AG09309 (cell line): ENCODE measurements around the gene MAP2K5.

Source experiments
- DNase-seq: peaks from one replicate; pipeline ENCODE4 v3.0.0-alpha.2; 2010; ENCODE audit warnings: low read depth
- H3K4me3 ChIP-seq: 2 replicates; pipeline ENCODE4 v1.5.1; 2011; ENCODE audit warnings: mild to moderate bottlenecking, low read depth, low read length, moderate library complexity; ENCODE audit not compliant: control insufficient read depth
- TF ChIP-seq, protein P1 (sequence below): IDR thresholded peaks from 2 replicates; pipeline ENCODE4 v1.5.1; 2011; ENCODE audit warnings: mild to moderate bottlenecking, low read depth, low read length, inconsistent platforms; ENCODE audit not compliant: insufficient read depth, control insufficient read depth; ENCODE audit errors: missing control alignments

MAP2K5 gene

DNA sequence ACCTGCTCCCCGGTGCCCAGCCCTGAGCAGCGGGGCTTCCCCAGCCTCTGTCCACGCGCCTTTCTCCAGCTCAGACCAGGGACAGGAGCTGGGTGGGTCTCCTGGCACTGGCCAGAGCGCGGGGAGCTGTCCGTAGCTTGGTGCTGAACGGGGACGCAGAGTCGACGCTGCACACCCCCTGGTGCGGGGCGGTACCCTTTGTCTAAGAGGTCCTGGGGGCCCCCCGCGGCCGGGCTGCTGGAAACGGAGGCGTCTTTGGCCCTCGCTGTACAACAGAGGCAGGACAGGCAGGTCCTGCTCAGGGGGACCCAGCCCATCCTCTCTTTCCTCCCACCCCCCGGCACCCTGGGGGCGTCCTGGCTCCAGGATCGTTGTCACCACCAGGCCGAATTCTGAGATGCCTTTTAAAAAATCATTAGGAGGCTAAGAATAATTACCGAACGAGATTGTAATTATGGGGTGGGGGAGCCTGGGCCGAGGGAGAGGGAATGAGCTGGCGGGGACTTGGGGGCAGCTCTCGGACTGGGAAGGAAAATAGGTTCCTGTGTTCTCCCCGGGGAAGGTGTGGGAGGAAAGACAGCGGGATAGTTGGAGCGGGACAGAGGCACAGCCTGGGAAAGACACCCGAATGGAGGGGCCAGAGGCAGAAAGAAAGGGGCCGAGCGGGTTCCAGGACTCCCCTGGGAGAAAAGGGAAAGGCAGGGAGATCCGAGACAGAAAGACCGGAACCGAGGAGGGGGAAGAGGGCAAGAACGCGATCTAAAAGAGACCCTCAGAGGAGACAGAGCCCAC, 278.7 kb downstream of the MAP2K5 start:
- DNase-seq, result no peak
- no peak overlapping the region for H3K4me3 ChIP-seq
- TF ChIP-seq, protein P1, sequence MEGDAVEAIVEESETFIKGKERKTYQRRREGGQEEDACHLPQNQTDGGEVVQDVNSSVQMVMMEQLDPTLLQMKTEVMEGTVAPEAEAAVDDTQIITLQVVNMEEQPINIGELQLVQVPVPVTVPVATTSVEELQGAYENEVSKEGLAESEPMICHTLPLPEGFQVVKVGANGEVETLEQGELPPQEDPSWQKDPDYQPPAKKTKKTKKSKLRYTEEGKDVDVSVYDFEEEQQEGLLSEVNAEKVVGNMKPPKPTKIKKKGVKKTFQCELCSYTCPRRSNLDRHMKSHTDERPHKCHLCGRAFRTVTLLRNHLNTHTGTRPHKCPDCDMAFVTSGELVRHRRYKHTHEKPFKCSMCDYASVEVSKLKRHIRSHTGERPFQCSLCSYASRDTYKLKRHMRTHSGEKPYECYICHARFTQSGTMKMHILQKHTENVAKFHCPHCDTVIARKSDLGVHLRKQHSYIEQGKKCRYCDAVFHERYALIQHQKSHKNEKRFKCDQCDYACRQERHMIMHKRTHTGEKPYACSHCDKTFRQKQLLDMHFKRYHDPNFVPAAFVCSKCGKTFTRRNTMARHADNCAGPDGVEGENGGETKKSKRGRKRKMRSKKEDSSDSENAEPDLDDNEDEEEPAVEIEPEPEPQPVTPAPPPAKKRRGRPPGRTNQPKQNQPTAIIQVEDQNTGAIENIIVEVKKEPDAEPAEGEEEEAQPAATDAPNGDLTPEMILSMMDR, result no peak

DNA sequence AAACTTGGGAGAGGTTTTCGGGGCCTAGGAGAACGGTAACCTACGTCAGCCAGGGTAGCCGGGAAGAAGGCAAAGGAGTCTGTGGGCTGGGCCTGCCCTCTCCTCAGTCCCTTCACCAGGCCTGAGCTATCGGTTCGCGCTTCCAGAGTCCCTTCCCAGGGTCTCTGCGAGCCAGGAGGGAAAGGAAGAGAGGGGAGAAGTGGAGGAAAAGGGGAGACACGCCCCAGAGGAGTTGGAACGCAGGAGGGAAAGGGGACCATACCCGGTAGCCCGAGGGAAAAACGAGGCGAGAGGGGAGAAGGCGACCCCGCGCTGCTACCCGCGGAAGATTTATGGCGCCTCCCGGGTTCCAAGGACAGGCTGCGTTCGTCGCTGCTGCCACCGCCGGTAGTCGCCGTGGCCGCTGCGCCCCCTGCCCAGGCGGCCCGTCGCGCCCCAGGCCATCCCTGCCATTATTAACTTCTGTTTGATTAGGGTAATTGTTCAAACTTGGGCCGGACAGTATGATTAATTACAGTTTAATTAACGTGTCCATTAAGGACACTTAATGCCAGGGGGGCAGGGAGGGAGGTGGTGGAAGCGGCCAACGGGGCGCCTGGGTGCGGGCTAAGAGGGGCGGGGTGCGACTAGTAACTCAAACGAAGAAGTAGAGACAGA, 279.4 kb downstream of the MAP2K5 start:
- TF ChIP-seq, protein P1, result no peak
- H3K4me3 ChIP-seq, result no peak overlapping the region
- DNase-seq, result no peak

DNA sequence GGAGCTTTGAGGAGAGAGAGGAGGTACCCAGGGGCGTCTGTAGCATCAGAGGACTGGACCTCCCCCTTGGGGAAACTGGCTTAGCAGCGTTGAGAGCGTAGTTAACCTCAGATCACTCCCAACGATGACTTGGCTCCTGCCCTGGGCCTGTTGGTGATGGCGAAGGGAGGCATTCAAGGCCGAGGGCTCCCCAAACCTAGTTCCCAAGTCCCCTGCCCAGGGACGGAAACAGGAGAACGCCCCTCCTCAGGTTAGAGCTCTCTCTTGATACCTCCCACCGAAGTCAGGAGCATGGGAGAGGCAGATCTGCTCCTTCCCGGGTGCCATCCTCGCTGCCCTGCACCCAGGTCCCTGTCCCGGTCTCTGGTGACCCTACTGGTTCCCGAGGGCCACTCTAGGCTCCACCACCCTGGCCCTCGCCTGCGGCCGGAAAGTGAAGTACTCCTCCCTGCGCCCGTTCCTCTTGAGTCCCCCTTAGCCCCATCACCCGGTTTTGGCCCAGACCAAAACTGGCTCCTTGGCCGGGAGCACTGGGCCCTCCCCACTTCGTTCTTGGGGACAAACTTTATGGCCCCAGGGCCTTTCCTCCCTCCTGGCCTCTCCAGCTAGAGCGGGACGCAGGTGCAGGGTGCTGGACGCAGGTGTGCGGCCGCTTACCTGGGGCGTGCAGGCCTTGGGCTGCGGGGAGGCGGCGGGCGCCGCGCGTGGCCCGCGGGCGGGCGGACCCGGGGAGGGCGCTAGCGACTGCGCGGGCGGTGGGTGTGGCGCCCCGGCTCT, 280.2 kb downstream of the MAP2K5 start:
- no peak for DNase-seq
- TF ChIP-seq, protein P1, result no peak
- H3K4me3 ChIP-seq, result no peak overlapping the region

DNA sequence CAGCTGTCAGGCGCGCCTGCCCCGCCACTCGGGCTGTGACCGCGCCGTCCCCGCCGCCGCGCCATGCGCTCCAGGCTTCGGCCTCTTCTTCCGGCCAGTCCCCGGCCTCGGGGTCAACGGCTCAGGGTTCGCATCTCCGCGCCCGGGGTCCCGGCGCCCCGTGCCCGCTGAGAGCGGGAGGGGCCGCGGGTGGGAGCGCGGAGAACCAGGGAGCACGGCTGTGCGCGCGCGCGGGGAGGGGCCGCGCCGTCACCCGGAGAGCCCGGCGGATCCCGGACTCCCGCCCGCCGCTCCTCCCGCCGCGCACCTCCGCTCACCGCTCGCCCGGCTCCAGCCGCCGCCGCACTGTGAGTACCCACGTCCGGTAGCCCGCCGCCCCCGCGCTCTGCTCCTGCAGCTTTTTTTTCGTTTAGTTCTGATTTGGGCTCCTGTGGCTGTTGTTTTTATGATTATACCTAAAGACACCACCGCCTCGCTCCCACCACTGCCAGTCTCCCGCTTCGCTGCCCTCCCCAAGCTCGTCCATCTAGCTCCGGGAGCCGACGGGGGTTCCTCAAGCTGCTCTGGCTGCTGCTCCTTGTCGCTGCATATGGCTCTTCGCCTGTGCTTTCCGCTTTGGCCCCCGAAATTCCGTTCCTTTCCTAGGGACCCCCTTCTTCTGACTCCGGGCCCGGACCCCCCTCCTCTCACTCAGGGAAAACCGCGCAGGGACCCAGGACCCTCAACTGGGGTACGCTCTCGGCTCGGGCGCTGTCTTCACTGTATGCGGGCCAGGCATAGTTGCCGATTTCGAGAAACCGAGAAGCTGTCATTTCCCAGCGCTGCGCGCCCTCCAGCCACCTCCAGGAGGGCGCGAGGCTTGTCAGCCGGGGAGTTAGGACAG, 281.1 kb downstream of the MAP2K5 start:
- TF ChIP-seq, protein P1, result no peak
- no peak overlapping the region for H3K4me3 ChIP-seq
- no peak for DNase-seq

DNA sequence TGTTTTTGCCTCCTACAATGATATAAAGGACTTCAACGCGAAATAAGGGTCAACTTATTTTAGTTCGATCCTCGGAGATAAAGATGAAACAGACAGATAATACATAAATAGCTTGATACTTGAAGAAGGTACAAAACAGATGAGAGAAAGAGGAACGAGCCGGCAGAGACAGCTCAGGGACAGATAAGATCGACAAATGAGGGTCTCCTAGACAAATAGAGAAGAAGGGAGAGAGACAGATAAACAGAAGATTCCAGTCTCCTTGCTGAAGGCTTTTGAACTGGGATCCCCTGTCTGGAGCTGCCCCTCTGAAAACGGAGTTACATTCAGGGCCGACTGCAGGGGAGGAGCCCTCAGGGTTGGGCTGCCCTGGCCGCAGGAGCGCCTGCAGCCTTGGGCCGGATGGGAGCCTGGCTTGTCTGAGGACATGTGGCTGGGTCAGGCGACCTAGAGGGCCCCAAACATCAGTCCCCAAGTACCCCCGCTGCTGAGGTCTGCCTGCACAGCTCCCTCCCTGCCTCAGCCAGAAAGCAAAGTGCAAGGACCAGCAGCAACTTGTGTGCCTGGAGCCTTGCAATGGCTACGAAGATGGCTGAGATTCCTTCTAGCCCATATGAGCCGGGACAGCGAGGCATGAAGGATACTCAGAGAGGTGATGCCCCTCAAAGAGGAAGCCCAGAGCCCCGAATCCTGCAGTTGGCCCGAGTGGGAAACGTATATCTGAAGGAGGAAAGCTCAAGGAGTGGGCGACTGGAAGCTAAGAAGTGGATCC, 281.9 kb downstream of the MAP2K5 start:
- DNase-seq, result no peak
- no peak overlapping the region for H3K4me3 ChIP-seq
- TF ChIP-seq, protein P1, result no peak
